ENCODE results near the gene PLEKHO1.

Gene PLEKHO1

DNA sequence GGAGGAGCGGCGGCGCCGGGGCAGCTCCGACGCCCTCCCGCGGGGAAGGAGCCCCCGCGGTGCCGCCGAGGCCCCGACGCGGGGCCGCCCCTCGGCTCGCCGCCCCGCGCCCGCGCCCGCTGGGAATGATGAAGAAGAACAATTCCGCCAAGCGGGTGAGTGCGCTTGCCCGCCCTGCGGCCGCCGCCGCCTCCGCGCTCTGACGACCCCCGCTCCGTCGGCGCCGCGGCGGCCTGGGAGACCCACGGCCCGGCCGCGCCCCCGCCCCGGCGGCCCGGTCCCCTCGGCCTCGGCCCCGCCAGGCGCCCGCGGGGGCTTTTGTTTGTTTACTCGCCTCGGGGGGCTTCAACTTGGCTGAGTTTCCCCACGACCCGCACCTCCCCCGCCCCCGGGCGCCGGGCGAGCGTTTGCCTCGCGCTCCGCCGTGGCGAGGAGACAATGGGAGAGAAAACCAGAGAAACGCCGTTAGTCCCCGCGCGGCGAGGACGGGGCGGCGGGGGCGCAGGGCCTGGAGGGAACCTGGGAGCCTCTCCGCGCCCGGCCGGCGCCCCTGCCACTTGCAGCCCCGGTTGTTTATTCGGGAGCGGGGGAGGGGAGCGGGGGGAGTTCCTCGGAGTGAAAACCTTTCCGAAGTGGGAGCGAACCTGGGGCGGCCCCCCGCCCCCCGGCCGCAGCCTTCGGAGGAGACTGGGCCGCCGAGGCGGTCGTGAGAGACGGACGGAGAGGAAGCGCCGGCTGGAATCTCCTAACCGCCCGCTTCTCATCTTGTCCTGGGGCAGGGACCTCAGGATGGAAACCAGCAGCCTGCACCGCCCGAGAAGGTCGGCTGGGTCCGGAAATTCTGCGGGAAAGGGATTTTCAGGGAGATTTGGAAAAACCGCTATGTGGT lies 661 bp downstream of the PLEKHO1 start:
- DNase-seq, result no peak

DNA sequence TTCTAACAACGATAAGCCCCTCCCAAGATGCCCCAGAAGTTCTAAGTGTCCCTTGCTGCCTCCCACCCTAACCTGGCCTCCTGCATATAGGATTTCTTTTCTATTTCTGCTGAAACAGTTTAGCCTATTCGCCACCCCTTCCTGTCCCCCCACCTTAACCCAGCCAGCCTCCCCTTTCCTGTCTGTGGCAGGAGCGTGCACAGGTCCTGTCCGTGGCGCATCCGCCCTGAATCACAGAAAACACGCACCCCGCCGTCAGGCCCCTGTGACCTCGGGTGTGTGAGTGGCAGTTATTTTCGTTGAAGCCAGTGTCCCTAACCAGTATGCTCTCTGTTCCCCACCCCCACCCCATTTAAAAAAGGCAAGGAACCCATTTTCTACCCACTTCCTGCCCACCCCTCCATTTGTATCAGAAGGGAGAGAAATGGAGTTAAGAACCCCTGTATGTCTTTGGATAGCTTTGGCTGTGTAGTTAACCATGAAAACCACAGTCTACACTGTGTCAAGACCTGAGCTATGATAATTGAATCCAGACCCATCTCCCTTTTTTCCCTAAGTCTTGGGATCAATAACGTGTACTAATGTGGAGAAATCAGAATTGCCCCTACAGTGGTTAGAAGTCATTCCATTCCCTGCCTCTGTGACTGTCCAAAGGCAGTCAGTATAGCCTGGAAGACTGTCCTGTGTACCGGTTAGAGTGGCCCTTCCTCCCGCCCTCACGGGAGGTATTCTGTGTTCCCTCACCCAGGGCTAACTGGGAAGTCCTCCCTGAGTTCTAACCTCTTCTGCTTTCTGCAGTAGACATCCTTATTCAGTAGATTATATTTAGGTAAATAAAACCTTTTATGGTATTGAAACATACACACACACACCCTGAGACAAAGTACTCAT lies 1.8 kb downstream of the PLEKHO1 start:
- no peak for DNase-seq

DNA sequence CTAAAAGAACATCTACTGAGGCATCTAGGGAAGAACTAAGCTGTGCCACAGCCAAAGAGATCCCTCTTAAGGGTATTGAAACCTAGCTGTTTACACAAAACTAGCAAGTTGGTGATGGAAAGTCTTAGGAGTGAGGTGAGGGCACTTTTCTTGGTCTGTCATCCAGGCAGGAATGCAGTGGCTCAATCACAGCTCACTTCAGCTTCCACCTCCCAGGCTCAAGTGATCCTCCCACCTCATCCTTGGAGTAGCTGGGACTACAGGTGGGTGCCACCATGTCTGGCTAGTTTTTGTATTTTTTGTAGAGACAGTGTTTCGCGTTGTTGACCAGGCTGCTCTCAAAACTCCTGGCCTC lies 2.4 kb downstream of the PLEKHO1 start:
- no peak for DNase-seq

DNA sequence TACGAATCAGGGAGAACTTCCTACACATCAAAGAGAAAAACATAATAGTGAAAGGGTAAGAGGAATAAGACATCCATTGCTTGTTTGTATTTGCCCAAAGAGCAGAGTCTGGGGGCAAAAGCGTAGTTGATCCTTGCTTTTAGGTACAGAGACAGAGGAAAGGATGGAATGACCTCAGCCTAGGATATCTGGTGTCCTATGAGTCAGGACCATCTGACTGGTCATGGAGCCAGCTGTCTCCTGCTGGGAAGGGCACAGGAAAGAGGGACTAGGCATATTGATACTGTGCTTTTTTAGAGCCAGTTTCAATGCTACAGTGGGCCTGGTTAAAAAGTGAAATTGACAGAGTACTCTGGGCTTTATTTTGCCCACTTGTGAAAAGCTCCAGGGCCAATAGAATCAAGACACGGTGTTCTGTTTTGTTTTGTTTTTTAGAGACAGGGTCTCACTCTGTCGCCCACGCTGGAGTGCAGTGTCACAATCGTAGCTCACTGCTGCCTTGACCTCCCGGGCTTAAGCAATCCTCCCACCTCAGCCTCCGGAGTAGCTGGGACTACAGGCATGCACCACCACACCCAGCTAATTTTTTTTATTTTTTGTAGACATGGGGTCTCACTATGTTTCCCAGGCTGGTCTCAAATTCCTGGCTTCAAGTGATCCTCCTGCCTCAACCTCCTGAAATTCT lies 3.2 kb downstream of the PLEKHO1 start:
- DNase-seq, result no peak

DNA sequence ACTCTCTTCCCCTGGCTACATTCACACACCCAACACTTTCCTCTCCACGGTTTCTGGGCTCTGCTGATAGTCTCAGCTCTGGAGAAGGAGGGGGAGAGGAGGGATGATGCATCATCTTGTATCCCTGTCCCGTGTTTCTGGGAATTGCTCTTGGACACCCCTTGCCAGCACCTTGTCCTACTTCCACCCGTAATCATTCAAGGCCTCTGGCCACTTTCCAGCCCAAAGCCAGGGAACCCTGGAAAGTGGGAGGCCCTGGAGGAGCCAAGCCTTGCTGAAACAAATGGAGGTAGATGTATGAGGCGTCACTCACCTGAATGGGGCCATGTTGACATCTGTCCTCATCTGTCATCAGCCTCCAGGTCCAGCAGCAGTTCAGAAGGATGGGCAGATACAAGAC lies 4.4 kb downstream of the PLEKHO1 start:
- DNase-seq, result no peak

DNA sequence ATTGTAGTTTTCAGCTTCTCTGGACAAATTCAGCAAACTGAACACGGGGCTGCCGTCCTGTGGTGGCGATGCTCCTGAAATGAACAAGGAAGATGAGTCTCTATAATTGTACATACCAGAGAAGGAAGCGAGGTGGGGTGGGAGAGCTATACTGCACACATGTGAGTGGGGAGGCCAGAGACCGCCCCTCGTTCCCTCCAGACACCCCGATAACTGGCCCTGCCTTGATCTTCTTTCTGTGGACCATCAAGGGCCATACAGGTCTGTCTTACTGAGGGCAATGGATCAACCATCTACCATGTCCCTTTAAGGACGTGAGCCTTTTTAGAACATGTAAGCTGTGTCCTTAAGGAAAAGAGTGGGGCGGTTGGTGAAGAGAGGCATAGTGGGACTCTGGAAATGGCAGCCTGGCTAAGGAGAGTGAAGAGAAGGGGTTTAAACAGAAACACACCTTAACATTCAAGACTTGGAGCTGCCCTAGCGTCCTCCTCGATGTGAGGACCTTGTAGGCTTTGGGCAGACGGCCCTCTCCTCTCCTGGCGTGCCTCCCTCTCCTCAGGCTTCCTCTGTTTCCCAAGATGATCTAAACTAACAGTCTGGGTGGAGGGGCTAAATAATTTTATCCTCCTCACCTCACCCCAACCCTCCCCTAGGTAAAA lies 5.8 kb downstream of the PLEKHO1 start:
- no peak for DNase-seq

DNA sequence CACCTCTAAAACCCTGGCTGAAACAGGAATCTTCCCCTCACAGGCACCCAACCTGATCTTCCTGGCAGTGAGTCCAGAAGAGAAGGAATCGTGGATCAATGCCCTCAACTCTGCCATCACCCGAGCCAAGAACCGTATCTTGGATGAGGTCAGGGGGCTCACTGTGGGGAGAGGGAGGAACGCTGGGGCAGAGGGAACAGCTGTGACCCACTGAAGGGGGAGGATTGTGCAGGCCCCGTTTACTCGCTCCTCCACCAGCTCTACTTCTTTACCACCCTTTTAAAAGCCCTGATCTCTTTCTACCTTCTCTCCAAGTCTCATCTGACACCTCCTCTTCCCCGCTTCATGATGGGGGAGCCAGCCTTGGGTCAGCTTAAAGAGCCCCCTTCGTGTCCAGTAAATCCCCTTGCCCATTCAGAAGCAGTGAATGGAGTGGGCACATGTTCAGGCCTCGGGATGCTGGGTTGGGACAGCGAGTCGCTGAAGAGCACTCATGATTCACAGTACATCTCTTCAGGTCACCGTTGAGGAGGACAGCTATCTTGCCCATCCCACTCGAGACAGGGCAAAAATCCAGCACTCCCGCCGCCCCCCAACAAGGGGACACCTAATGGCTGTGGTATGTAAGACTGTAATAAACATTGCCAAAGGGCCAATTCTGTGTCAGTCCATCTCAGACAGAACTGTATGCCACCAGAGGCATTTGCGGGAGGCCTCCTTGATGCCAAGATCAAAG lies 7.3 kb downstream of the PLEKHO1 start:
- DNase-seq, result no peak

DNA sequence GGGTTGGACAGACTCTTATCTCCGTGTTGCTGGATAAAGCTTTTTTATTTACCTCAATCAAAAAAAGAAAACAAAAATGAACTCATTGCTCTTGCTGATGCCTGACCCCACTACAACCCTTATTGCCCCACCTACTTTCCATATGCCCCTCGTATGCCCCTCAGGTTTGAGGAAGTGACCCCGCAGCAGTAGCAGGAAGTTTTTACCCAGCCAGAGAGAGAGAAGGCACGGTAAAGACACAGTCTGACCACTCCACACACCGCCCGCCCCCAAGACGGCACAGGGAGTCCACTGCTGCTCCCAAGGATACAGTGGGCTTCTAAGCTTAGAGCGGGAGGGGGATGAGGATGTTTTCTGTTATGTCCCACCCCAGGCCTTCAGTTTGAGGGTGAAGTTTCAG lies 9.8 kb downstream of the PLEKHO1 start:
- DNase-seq, result peak; percentile 31 to 40

DNA sequence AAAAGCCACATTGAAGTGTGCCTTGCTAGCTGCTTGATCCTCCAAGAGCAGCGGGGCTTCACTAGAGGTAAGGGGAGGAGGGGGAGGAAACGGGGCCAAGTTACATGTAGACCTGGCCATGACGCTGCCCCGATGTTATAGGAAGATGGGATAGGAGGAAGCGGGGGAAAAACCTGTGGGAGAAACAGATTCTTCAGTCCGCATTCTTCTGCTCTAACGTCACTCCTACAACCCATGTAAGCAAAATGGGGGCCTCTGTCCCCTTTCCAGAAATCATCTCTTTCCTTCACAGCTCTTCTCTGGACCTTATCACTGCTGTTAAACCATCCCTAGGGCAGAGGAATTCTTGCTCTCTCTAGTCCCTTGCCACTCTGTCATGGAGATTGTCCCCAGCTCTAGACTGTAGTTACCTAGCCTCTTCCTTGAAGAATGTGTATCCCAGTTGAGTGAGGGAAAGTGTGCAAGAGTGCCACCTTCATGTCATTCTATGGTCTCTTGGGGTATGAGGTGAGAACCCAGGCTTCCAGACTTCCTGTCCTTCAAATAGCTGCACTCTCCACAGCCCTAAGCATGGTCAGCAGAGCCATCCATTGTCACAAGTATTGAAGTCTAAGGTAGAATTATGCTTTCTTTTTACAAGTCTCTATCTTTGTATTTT lies 11.4 kb downstream of the PLEKHO1 start:
- no peak for DNase-seq

DNA sequence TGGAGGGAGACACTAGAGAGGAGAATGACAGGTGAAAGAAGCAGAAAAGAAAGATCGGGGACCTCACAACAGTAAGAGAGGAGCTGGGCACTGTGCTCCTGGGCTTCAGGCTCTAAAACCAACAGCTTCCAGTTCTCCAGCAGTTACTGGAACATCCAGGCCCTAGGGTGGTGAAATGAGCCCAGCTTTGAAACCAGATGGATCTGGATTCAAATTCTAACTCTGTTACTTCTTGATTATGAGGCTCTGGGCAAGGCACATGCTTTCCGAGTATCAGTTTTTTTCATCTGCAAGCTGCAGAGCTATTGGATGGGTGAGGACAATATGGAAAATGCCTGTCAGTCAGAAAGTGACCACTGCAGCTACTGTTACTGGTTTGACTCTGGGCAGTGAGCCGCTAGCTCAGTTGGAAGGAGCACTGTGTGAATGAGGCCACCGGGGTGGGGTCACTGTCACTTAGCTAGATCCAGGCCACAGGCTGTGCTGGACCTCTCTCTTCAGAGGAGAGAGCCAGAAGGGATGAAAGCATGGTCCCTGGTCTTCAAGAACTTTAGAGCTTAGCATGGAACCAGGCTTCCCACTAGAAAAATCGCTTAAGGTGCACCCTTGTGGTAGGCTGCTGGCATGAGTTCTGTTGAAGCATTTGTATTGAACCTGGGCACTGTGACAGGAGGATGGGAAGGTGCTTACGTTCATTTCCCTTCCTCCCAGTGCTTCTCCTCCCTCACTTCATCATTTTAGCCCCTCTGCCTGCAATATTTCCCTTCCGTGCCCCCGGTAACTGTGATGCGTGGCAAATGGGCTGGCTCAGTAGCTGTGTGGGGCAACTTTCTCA lies 12.2 kb downstream of the PLEKHO1 start:
- DNase-seq, result no peak

DNA sequence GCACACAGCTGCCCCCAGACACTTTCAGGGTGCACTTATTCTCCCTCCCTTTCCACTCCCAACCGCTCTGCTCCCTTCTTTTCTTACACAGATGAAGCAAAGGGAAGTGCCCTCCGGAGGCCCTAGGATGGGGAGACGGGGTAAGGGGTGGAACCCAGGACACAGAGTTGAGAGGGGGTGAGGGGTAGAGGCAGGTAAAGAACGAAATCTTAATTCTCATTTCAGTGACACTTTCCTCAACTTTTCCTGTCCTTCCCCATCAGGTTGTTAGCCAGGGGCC lies 12.8 kb downstream of the PLEKHO1 start:
- DNase-seq, result no peak

DNA sequence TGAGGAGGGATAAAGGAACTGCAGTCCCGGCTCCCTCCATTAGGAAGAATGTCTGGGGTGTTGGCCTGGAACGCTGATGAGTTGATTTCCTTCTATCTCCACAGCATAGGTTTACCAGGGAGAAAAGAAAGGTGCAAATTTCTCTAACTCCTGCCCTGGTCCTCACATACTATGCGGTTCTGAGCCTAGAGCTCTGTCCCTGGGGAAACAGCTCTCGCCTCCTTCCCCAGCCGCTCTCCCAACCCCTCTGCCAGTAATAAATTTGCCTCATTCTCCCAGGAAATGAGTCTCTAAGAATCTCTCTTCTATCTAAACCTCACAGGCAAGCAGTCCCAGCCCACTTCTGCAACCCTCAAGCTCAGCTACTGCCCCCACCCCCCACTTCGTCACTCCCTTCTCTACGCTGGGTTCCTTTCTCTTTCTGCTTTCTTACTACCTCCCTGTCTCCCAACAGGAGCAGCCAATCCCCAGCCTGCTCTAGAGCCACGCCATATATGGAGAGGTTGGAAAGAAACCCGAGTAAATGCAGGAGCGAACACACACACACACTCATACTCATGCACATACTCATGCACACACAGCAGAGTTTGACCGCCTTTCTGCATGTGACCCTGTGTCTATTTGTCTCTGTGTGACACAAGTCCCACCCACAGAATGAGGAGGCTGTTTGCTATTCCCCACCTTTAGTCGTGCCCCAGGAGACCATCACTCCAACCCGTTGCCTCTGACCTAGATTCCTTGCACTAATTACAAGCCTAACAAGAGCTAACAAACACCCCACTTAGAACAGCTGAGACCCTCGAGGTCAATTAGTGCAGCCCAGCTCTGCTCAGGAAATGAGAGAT lies 13.4 kb downstream of the PLEKHO1 start:
- peak; percentile 47 to 70 for DNase-seq

DNA sequence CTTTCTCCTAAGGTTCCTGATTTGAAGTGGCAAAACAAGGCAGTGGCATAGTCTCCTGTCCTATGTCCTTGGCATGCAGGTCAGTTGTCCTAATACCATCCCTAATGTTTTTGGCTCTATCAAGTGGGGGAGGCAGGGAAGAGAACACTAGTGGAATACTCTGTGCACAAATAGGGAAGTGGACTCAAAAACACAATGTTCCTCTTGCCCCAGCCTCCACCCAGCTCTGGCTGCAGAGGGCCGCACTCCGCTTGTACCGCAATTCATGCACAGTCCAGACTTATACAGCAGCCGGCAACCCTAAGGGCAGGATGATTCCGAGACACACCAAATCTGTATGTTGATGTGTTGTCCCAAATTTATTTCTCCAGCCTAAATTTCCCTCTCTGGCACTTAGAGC lies 14.5 kb downstream of the PLEKHO1 start:
- DNase-seq, result no peak

DNA sequence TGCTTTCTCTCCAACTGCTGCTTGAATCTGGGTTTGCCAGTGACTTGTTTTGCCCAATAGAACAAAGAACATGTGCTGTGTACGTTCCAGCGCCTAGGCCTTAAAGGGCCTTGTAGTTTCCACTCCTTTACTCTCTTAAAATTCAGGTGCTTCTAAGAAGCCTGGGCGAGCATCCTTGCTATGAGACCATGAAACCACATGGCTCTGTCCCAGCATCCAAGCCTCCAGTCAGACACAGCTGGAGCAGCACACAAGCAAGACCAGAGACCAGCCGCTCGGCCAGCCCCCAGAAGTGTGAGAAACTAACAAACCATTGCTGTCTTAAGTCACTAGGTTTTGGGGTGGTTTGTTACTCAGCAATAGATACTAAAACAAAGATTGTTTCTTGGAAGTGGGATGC lies 15.1 kb downstream of the PLEKHO1 start:
- DNase-seq, result no peak

DNA sequence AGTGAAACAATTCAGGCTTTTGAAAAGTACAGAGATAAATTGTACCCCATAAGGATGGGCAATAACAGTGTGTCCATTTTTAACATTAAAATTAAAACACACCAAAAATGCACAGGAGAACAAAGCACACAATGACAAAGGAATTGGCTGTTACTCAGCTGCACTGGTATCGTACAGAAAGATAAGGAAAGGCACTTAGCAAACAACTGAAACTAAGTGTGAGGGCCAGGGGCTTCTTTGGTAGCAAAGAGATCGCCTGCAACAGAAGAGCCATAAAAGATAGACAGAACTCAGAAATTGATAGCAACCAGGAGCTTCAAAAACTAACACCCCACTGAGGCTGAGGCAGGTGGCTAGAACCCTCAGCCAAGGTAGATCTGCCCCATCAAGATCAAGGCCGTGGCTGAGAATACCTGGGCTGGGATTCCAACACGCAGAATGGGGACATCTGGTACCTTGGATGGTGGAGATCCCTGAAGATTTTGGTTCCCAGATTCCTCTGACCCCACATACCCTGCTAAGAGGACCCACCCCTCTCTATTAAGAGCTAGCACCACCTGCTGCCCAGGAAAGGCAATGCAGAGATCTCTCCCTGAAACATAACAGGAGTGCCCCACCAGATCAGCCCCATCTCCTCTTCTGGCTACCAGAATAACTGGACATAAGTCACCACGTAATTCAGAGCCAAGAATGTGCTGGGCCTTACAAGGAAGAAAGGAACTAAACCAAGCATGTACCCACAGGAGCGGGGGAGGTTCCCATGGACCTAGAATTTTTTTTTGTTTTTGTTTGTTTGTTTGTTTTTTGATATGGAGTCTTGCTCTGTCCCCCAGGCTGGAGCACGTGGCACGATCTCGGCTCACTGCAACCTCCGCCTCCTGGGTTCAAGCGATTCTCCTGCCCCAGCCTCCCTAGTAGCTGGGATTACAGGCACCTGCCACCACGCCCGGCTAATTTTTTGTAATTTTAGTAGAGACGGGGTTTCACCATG lies 16.2 kb downstream of the PLEKHO1 start:
- peak; percentile 38 to 45 for DNase-seq

DNA sequence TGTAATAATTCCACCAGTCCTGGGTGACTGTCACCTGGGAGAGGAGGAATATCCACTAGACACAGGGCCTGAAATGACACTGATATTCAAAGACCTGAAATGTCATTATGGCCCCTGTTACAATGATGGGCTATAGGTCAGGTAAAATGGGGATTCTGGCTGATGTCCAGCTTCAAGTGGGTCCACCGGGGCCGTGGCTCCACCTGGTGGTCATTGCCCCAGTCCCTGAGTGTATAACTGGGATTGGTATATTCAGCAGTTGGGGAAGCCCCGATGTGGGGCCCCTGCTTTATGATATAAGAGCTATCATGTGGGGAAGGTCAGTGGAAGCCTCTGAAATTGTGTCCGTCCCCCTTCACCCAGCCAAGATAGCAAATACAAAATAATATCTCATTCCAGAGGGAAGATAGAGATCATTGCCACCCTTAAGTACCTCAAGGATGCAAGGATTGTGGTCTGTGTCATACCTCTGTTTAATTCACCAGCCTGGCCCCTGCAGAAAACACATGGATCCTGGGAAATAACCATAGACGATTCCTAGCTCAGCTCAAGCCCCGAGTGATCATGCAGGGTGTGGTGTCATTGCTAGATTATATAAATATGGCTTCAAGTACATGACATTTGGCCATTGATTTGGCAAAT lies 19.4 kb downstream of the PLEKHO1 start:
- DNase-seq, result peak; percentile 17 to 21

DNA sequence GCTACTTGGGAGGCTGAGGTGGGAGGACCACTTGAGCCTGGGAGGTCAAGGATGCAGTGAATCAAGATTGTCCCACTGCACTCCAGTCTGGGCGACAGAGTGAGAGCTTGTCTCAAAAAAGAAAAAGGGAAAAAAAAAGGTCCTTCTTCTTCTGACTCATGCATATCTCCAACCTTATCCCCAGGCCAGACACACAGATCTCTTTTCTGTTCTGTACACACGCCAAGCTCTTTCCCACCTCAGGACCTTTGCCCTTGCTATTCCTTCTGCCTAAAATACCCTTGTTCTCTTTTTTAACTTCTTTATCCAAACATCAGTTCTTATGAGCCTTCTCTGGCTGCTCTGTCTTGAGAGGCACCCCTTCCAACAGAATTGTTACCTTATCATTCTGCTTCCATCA lies 22.1 kb downstream of the PLEKHO1 start:
- DNase-seq, result no peak

DNA sequence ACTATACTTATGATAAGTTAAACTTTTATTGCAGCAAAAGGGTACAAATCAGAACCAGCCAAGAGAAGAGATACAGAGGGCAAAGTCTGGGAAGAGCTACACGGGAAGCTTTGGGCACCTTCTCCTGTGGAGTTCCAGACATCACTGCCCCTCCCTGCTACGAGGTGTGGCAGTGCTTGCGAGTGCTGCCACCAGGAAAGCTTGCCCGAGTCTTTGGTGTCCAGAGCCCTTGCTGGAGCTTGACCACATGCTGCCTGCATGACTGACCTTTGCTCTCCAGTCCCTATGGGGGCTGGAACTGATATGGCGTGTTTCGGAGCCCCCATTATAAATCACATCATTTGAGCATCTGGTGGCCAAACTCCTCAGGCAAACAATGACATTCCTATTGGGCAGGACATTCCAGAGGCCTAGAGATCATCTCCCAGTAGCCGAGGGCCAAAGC lies 23.4 kb downstream of the PLEKHO1 start:
- DNase-seq, result no peak
